HepG2 (cell line): Measurements from ENCODE around the gene RABEP1. TPM values are rescaled to one million over a fixed set of nuclear protein-coding genes. Genes with fewer than 3 reads are reported as not detected.

Experiments used
- ARID2 ChIP-seq: sonication (generic); formaldehyde crosslinking; IDR thresholded peaks from 2 replicates; pipeline ENCODE4 v1.8.1; 2022; ENCODE audit warnings: mild to moderate bottlenecking, missing genetic modification reagents, borderline replicate concordance
- HMG20A ChIP-seq: IDR thresholded peaks from 2 replicates; pipeline ENCODE4 v1.6.1; 2016; ENCODE audit warnings: borderline replicate concordance
- HMG20B ChIP-seq: conservative IDR thresholded peaks from 2 replicates; pipeline ENCODE4 v1.6.1; 2016; ENCODE audit warnings: missing genetic modification reagents, missing compliant biosample characterization
- HMGA1 ChIP-seq: sonication (generic); formaldehyde crosslinking; conservative IDR thresholded peaks from 2 replicates; pipeline ENCODE4 v1.4.0; 2020; ENCODE audit warnings: missing genetic modification reagents
- PAF1 ChIP-seq: IDR thresholded peaks from 2 replicates; pipeline ENCODE4 v1.6.1; 2016; ENCODE audit warnings: missing genetic modification reagents, missing compliant biosample characterization
- PHB2 ChIP-seq: fragments of 450-650 bp; IDR thresholded peaks from 2 replicates; pipeline ENCODE4 v1.6.1; 2018; ENCODE audit not compliant: partially characterized antibody
- XBP1 ChIP-seq: sonication (generic); formaldehyde crosslinking; IDR thresholded peaks from 2 replicates; pipeline ENCODE4 v1.5.0; 2020; ENCODE audit warnings: missing genetic modification reagents
- ZC3H4 ChIP-seq: sonication (generic); formaldehyde crosslinking; IDR thresholded peaks from 2 replicates; pipeline ENCODE4 v1.4.0; 2020; ENCODE audit warnings: missing genetic modification reagents, borderline replicate concordance
- ZKSCAN5 ChIP-seq: sonication (generic); formaldehyde crosslinking; IDR thresholded peaks from 2 replicates; pipeline ENCODE4 v1.5.1; 2020; ENCODE audit warnings: mild to moderate bottlenecking, missing genetic modification reagents
- ZNF317 ChIP-seq: sonication (generic); formaldehyde crosslinking; IDR thresholded peaks from 2 replicates; pipeline ENCODE4 v1.5.0; 2020; ENCODE audit warnings: mild to moderate bottlenecking, missing genetic modification reagents
- ZNF333 ChIP-seq: sonication (generic); formaldehyde crosslinking; IDR thresholded peaks from 2 replicates; pipeline ENCODE4 v1.4.0; 2020; ENCODE audit warnings: mild to moderate bottlenecking, missing genetic modification reagents, borderline replicate concordance
- ZNF441 ChIP-seq: sonication (generic); formaldehyde crosslinking; IDR thresholded peaks from 2 replicates; pipeline ENCODE4 v1.7.0; 2021; ENCODE audit warnings: missing genetic modification reagents, borderline replicate concordance
- ZNF709 ChIP-seq: sonication (generic); formaldehyde crosslinking; IDR thresholded peaks from 2 replicates; pipeline ENCODE4 v1.5.0; 2020; ENCODE audit warnings: mild to moderate bottlenecking, missing genetic modification reagents
- polyA plus RNA-seq, 8 experiments: library from polyadenylated mRNA; depleted of rRNA in 3 of 8; stranded (reverse) in 7 of 8; unstranded in 1 of 8; fragments of >200 nt; fragmentation: Illumina TruSeq in 4 of 8; extraction: Trizol in 4 of 8; gene quantifications; 2 replicates each; pipeline versions ENCODE4 v1.2.1 to v1.2.3, GENCODE V29; 2011 to 2016; ENCODE audit warnings: low read depth in 4 of 8, missing spikeins in 1 of 8, mixed read lengths in 1 of 8; ENCODE audit not compliant: insufficient read depth in 1 of 8
- total RNA-seq, 5 experiments: library from RNA; depleted of rRNA; stranded (reverse); fragments of >200 nt; fragmentation: Illumina TruSeq; extraction: Trizol; gene quantifications; 2 replicates each; pipeline ENCODE4 v1.2.3, GENCODE V29; 2016; ENCODE audit warnings: low read depth in 1 of 5
- TF ChIP-seq, protein P1 (sequence below): sonication (generic); formaldehyde crosslinking; IDR thresholded peaks from 2 replicates; pipeline ENCODE4 v1.4.0; 2020; ENCODE audit warnings: missing genetic modification reagents
- TF ChIP-seq, protein P2 (sequence below): sonication (generic); formaldehyde crosslinking; IDR thresholded peaks from 2 replicates; pipeline ENCODE4 v1.4.0; 2020; ENCODE audit warnings: mild to moderate bottlenecking, missing genetic modification reagents
- TF ChIP-seq, protein P3 (sequence below): fragments of 450-650 bp; IDR thresholded peaks from 2 replicates; pipeline ENCODE4 v1.6.1; 2017
- TF ChIP-seq, protein P4 (sequence below): sonication (generic); formaldehyde crosslinking; IDR thresholded peaks from 2 replicates; pipeline ENCODE4 v1.5.0; 2020; ENCODE audit warnings: missing genetic modification reagents, mild to moderate bottlenecking, borderline replicate concordance
- TF ChIP-seq, protein P5 (sequence below): IDR thresholded peaks from 2 replicates; pipeline ENCODE4 v1.6.1; 2012; ENCODE audit warnings: low read depth, low read length, improper control_type of control experiment
- TF ChIP-seq, protein P6 (sequence below): sonication (generic); formaldehyde crosslinking; IDR thresholded peaks from 2 replicates; pipeline ENCODE4; 2020; ENCODE audit warnings: missing genetic modification reagents, mild to moderate bottlenecking, borderline replicate concordance
- TF ChIP-seq, protein P7 (sequence below): sonication (generic); formaldehyde crosslinking; IDR thresholded peaks from 2 replicates; pipeline ENCODE4 v1.4.0; 2020; ENCODE audit warnings: mild to moderate bottlenecking, low read depth, missing genetic modification reagents
- TF ChIP-seq, protein P8 (sequence below): sonication (generic); formaldehyde crosslinking; IDR thresholded peaks from 2 replicates; pipeline ENCODE4 v1.5.0; 2020; ENCODE audit warnings: mild to moderate bottlenecking, low read depth, missing genetic modification reagents, borderline replicate concordance

RABEP1 gene
- total and polyA plus RNA-seq, 2 of the 13 experiments (the other 11 are each of a cell fraction or from before 2014, with no cell fraction given) = 13.7 to 41.5 TPM

DNA sequence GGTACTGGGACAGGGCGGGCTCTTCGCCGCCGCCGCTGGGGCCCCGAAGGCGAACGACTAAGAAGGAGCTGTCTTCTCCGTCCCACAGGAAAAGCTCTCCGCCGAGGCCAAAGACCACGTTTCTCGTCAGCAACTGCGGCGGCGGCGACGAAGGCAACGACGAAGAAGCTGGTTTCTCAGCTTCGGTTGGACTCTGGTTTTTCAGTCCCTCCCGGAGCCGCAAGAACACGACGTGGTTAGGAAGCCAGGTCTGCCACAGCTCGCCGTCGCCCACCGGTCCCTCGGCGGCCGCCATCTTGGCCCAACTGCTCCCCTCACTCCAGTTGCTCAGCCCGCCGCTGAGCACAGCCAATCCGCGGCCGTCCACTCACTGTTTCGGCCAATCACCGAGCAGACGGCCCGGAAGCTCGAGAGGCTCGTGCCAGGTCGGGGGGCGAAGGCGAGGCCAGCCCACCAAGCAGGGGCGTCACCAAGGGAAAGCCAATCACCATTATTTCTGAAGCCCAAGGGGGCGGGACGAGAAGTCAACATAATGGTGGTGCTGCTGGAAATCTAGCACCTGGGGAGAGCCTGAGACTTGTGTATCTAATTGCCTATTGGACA lies 137.4 kb downstream of the RABEP1 start, which contains the start of gene NUP88 (continued):
- TF ChIP-seq HMGA1 (CRISPR knock-in tag) (no peak), PAF1 (CRISPR knock-in tag) (no peak), ZNF333 (CRISPR knock-in tag) (no peak), PHB2 (no peak), HMG20B (CRISPR knock-in tag) (no peak), ZNF317 (CRISPR knock-in tag) (no peak), XBP1 (CRISPR knock-in tag) (no peak), ZKSCAN5 (CRISPR knock-in tag) (no peak), HMG20A (CRISPR knock-in tag) (no peak), ZNF709 (CRISPR knock-in tag) (no peak), ZC3H4 (no peak), ARID2 (no peak), ZNF441 (no peak)
- TF ChIP-seq, protein P1, sequence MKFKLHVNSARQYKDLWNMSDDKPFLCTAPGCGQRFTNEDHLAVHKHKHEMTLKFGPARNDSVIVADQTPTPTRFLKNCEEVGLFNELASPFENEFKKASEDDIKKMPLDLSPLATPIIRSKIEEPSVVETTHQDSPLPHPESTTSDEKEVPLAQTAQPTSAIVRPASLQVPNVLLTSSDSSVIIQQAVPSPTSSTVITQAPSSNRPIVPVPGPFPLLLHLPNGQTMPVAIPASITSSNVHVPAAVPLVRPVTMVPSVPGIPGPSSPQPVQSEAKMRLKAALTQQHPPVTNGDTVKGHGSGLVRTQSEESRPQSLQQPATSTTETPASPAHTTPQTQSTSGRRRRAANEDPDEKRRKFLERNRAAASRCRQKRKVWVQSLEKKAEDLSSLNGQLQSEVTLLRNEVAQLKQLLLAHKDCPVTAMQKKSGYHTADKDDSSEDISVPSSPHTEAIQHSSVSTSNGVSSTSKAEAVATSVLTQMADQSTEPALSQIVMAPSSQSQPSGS (CRISPR knock-in tag) = no peak
- TF ChIP-seq, protein P2, sequence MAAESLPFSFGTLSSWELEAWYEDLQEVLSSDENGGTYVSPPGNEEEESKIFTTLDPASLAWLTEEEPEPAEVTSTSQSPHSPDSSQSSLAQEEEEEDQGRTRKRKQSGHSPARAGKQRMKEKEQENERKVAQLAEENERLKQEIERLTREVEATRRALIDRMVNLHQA (CRISPR knock-in tag) = no peak
- TF ChIP-seq, protein P3, sequence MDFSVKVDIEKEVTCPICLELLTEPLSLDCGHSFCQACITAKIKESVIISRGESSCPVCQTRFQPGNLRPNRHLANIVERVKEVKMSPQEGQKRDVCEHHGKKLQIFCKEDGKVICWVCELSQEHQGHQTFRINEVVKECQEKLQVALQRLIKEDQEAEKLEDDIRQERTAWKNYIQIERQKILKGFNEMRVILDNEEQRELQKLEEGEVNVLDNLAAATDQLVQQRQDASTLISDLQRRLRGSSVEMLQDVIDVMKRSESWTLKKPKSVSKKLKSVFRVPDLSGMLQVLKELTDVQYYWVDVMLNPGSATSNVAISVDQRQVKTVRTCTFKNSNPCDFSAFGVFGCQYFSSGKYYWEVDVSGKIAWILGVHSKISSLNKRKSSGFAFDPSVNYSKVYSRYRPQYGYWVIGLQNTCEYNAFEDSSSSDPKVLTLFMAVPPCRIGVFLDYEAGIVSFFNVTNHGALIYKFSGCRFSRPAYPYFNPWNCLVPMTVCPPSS = no peak
- TF ChIP-seq, protein P4, sequence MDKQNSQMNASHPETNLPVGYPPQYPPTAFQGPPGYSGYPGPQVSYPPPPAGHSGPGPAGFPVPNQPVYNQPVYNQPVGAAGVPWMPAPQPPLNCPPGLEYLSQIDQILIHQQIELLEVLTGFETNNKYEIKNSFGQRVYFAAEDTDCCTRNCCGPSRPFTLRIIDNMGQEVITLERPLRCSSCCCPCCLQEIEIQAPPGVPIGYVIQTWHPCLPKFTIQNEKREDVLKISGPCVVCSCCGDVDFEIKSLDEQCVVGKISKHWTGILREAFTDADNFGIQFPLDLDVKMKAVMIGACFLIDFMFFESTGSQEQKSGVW = no peak
- TF ChIP-seq, protein P5, sequence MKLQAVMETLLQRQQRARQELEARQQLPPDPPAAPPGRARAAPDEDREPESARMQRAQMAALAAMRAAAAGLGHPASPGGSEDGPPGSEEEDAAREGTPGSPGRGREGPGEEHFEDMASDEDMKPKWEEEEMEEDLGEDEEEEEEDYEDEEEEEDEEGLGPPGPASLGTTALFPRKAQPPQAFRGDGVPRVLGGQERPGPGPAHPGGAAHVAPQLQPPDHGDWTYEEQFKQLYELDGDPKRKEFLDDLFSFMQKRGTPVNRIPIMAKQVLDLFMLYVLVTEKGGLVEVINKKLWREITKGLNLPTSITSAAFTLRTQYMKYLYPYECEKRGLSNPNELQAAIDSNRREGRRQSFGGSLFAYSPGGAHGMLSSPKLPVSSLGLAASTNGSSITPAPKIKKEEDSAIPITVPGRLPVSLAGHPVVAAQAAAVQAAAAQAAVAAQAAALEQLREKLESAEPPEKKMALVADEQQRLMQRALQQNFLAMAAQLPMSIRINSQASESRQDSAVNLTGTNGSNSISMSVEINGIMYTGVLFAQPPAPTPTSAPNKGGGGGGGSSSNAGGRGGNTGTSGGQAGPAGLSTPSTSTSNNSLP = no peak
- TF ChIP-seq, protein P6, sequence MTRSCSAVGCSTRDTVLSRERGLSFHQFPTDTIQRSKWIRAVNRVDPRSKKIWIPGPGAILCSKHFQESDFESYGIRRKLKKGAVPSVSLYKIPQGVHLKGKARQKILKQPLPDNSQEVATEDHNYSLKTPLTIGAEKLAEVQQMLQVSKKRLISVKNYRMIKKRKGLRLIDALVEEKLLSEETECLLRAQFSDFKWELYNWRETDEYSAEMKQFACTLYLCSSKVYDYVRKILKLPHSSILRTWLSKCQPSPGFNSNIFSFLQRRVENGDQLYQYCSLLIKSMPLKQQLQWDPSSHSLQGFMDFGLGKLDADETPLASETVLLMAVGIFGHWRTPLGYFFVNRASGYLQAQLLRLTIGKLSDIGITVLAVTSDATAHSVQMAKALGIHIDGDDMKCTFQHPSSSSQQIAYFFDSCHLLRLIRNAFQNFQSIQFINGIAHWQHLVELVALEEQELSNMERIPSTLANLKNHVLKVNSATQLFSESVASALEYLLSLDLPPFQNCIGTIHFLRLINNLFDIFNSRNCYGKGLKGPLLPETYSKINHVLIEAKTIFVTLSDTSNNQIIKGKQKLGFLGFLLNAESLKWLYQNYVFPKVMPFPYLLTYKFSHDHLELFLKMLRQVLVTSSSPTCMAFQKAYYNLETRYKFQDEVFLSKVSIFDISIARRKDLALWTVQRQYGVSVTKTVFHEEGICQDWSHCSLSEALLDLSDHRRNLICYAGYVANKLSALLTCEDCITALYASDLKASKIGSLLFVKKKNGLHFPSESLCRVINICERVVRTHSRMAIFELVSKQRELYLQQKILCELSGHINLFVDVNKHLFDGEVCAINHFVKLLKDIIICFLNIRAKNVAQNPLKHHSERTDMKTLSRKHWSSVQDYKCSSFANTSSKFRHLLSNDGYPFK (CRISPR knock-in tag) = no peak; the same call in 1 of the 2 replicates
- TF ChIP-seq, protein P7, sequence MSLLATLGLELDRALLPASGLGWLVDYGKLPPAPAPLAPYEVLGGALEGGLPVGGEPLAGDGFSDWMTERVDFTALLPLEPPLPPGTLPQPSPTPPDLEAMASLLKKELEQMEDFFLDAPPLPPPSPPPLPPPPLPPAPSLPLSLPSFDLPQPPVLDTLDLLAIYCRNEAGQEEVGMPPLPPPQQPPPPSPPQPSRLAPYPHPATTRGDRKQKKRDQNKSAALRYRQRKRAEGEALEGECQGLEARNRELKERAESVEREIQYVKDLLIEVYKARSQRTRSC (CRISPR knock-in tag) = no peak
- TF ChIP-seq, protein P8, sequence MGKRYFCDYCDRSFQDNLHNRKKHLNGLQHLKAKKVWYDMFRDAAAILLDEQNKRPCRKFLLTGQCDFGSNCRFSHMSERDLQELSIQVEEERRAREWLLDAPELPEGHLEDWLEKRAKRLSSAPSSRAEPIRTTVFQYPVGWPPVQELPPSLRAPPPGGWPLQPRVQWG = no peak
